AG04449 (cell line): ENCODE measurements around the gene NUTM1.
A peak's percentile ranks its signal among the peaks of the same experiment; 100 is the strongest.

Source experiments
- CTCF ChIA-PET: fragments of 350-600 bp; formaldehyde crosslinking; extraction: SDS; loops from one replicate; lab custom pipeline; 2021; ENCODE audit warnings: antibody characterized with exemption; lab: Yijun Ruan, JAX
- POLR2A ChIA-PET: fragments of 400-600, 350-600 bp; formaldehyde crosslinking; extraction: SDS; loops from one replicate; lab custom pipeline; 2020; ENCODE audit warnings: antibody characterized with exemption, inconsistent platforms; lab: Yijun Ruan, JAX
- DNase-seq: peaks from one replicate; pipeline ENCODE4 v3.0.0-alpha.2; 2010; ENCODE audit warnings: low read depth, low spot score
- H3K4me3 ChIP-seq: 2 replicates; pipeline ENCODE4 v1.5.1; 2011; ENCODE audit warnings: low read depth, mild to moderate bottlenecking, control low read depth, low read length
- TF ChIP-seq, protein P1 (sequence below): IDR thresholded peaks from one replicate; pipeline ENCODE4 v1.5.1; 2011; ENCODE audit warnings: mild to moderate bottlenecking, moderate library complexity, low read length, control low read depth, inconsistent platforms; ENCODE audit not compliant: insufficient read depth; ENCODE audit errors: missing control alignments

The NUTM1 gene

DNA sequence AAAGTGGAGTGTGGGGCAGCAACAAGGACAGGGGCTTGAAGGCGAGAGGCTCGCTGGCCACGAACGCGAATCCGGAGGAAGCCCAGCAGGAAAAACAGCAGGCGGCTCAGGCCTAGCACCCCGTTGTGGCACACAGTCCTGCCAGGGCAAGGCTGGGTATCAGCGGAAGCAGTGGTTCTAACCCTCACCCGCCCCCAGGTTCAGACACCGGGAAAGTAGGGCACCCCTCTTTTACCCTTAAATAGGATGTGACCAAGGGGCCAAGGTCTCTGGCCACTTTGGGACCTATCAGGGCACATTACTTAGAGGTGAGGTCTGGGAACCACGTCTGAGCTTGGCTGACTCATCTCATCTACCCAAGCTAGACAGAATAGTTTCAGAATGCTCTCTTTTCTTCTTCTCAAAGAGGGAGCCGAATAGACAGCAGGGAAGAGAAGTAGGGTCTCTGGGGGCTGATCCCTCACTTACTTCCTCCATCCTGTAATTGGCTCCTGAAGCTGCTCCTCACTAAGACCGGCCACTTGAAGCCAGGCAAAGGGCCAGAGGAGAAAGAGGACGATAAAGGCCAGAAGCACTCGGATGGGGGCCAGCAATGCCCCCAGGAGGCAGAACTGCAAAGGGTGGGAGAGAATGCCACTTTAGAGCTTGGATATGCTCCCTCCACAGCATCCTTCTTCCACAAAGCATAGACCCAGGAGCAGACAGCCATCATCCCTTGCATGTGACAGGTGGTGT, 22.1 kb downstream of the NUTM1 start:
- peak overlapping the region; percentile 89 for H3K4me3 ChIP-seq
- TF ChIP-seq, protein P1, sequence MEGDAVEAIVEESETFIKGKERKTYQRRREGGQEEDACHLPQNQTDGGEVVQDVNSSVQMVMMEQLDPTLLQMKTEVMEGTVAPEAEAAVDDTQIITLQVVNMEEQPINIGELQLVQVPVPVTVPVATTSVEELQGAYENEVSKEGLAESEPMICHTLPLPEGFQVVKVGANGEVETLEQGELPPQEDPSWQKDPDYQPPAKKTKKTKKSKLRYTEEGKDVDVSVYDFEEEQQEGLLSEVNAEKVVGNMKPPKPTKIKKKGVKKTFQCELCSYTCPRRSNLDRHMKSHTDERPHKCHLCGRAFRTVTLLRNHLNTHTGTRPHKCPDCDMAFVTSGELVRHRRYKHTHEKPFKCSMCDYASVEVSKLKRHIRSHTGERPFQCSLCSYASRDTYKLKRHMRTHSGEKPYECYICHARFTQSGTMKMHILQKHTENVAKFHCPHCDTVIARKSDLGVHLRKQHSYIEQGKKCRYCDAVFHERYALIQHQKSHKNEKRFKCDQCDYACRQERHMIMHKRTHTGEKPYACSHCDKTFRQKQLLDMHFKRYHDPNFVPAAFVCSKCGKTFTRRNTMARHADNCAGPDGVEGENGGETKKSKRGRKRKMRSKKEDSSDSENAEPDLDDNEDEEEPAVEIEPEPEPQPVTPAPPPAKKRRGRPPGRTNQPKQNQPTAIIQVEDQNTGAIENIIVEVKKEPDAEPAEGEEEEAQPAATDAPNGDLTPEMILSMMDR = no peak
- POLR2A ChIA-PET = interaction anchor here (1.9 kb wide), 1 partner anchor 28 kb away, joined by 7 read pairs; the partner anchor contains the start of gene SLC12A6
- CTCF ChIA-PET = interaction anchor here (1.0 to 5.0 kb wide), 4 partner anchors 22 to 255 kb away, joined by 3 to 54 read pairs (median 26); partner anchors contain the start of genes NOP10 and NUTM1
- no peak for DNase-seq

DNA sequence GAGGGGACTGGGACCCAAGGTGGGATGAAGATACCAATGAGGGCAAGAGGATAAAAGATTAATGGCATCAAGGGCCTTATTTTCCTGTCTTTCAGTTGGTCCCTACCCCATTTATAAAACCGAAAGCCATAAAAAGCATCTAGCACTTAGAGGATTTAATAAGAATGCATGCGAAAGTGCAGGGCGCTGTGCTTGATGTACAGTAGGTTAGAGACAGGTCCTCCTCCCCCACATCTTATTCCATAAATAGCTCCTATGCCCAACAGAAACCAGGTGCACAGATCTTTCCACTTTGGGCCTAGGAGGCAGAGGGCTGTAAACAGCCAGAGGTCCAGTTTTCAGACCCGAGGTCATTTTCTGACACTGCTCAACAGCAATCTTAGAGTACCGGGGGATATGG, 22.7 kb downstream of the NUTM1 start:
- TF ChIP-seq, protein P1 = no peak
- peak overlapping the region; percentile 89 for H3K4me3 ChIP-seq
- DNase-seq = no peak
- CTCF ChIA-PET = interaction anchor here (1.0 to 5.0 kb wide), 6 partner anchors 8 to 256 kb away, joined by 3 to 54 read pairs (median 18); partner anchors contain the start of genes NOP10 and NUTM1
- POLR2A ChIA-PET = interaction anchor here (1.9 kb wide), 1 partner anchor 28 kb away, joined by 7 read pairs; the partner anchor contains the start of gene SLC12A6

DNA sequence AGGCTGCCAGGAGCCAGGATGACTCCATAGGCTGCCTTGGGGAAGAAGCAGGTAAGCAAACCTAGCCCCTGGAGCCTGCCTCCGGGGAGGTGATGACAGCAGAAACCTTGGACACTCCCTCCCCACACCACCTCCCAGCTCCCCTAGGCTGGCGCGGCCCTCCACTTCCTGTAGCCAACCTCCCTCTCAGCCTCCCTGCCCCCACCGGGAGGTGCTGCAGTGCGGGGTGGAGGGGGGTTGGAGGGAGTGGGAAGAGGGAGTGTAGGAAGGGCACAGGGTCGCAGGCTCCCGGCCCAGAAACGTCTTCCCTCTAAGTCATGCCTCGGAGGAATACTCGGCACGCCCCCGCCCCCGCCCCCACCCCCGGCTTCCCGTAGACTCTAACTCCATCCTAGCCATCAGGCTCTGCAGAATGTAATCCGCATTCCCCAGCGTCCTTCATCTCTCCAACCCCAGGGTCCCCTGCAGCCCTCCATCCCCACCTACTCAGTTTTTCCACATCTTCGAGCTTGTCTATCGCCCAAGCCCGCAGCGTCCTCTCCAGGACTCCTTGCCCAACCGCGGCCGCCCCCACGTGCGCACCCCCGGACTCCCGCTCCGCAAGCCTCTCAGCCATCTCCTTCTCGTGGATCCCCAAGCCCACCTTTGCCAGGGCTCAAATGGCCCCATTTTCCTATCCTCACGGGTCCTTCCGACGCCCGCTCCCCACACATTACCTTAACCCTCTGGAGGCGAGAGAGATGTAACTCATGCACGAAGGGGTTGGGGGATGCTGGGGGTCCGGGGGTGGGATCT, 23.4 kb downstream of the NUTM1 start:
- TF ChIP-seq, protein P1 = no peak
- CTCF ChIA-PET = interaction anchor here (0.6 to 5.0 kb wide), 34 partner anchors 8 to 311 kb away, joined by 3 to 54 read pairs (median 6); partner anchors contain the start of genes EMC4, GOLGA8B, KATNBL1 and NOP10
- DNase-seq = no peak
- H3K4me3 ChIP-seq = peak overlapping the region; percentile 89
- POLR2A ChIA-PET = interaction anchor here (0.5 to 1.9 kb wide), 3 partner anchors 29 to 265 kb away, joined by 3 to 7 read pairs (median 3); partner anchors contain the start of genes EMC7, KATNBL1, PGBD4 and SLC12A6

DNA sequence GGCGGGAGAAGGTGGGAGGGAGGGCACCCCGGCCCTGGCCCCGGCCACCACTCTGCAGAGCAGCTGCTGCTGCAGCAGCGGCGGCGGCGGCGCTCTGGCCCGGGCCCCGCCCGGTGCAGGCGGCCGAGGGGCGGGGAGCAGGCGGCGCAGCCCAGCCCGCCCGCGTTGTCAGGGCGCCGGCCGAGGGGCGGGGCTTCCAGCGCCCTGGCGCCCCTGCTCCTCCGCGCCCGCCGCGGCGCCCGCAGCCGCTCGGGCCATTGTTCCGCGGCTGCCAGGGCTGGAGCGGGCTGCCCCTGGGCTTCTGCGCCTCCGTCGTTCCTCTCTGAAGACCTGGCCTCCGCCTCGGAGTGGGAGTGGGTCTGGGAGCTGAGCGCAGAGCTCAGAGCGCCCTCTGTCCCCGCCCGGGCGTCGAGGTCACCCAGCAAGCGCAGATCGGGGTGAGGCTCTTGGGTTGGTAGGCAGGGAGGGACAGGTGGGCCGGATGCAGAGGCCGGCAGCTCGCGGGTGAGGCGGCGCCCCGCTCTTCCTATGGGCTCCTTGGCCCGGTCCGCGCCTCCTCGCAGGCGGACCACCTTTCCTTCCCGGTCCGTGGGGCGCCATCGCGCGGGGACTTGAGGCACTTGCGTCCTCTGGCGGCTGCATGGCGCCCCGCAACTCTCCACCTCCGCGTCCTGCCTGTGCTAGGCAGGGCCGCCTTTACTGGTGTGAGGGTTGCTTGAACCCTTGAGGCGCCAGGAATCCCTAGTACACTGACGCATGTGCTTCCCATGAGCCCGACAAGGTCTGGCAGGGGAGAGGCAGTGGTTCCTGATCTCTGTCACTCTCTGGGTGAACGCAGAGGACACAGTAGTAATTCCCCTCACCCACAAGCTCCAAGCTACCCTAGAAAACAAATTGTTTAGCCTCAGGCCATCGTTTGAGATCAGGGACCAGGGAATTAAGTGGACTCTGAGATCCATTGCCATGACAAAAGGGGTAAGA, 24.3 kb downstream of the NUTM1 start, which contains the start of gene LPCAT4:
LPCAT4 (minus strand) TSS at position 96 of the 981 bp plus-strand sequence. CDS start 96 bp downstream, outside the sequence.
- ChIA-PET POLR2A (interaction anchor here (1.1 to 1.9 kb wide), 3 partner anchors 24 to 266 kb away, joined by 3 to 7 read pairs (median 6); partner anchors contain the start of genes EMC7, NOP10, NUTM1 and PGBD4), CTCF (interaction anchor here (0.6 to 5.0 kb wide), 44 partner anchors 9 to 312 kb away, joined by 3 to 54 read pairs (median 6); partner anchors contain the start of genes EMC4, GOLGA8B, KATNBL1 and NOP10)
- peak within 1 kb of the TSS; percentile 89 for H3K4me3 ChIP-seq
- TF ChIP-seq, protein P1 = peak; percentile 99
- DNase-seq = peak; percentile 34

DNA sequence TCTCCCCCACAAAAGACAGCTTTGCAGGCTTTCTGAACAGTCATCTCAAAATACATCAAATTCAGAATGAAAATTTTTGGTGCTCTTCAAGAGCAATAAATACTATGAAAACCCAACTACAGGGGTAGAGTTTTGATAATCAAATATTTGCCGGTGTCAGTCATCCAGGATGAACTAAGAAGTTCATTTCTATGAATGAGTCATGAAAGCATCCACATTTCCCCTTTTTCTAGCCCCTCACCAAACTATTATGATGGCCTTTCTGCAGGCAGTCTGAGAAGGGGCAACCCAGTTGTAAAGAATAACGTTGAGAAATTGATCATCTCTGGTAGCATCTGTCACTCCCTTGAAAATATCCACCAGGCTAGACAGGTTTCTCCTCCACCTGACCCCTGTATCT, 27.0 kb downstream of the NUTM1 start:
- TF ChIP-seq, protein P1 = no peak
- CTCF ChIA-PET = interaction anchor here (4.7 to 5.0 kb wide), 2 partner anchors 129 to 260 kb away, joined by 48 to 54 read pairs; no protein-coding TSS in a partner anchor
- no peak overlapping the region for H3K4me3 ChIP-seq
- POLR2A ChIA-PET = no interaction called here
- no peak for DNase-seq
